KBM-7 (cell line): ENCODE data around the gene PIP5K1C.
"Not testable (repeated sequence)": the region's sequence is repeated elsewhere in the genome, so short reads cannot be mapped to it uniquely, and the experiment has no call there.

ENCODE experiments used
- DNase-seq: peaks from one replicate; pipeline ENCODE4 v3.0.0-alpha.2; 2015
- in situ Hi-C: fragments of 300-500 bp; cut with MboI; formaldehyde crosslinking; loops from 2 replicates; pipeline ENCODE4 v1.14.3; 2020; ENCODE audit warnings: low sequenced_read_pairs, low pct_unique_long_range_greater_than_20kb, mixed read lengths

Gene PIP5K1C

DNA sequence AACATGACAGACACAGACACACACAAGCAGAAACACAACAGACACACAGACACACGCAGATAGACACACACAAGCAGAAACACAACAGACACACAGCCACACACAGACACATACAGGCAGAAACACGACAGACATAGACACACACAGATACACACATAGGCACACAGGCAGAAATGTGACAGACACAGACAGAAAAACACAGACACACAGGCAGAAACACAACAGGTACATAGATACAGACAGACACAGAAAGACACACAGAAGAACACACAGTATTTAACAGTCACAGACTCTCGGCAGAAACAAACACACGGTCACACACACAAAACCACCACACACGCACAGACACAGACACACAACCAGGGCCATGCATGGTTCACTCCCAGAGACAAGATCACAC lies 94.5 kb downstream of the PIP5K1C start:
- in situ Hi-C loops: no loop called here
- peak; percentile 14 for DNase-seq

- no peak for DNase-seq
- in situ Hi-C loops: no loop called here
Observed at GRCh38 chr19:3605361-3605760, 94.9 kb downstream of the PIP5K1C start.

GRCh38 chr19:3604987-3605343 lies 95.3 kb downstream of the PIP5K1C start:
- peak; percentile 69 for DNase-seq
- in situ Hi-C loops: no loop called here

- in situ Hi-C loops: no loop called here
- DNase-seq: no peak
Observed at GRCh38 chr19:3604227-3604986, 95.9 kb downstream of the PIP5K1C start.

DNA sequence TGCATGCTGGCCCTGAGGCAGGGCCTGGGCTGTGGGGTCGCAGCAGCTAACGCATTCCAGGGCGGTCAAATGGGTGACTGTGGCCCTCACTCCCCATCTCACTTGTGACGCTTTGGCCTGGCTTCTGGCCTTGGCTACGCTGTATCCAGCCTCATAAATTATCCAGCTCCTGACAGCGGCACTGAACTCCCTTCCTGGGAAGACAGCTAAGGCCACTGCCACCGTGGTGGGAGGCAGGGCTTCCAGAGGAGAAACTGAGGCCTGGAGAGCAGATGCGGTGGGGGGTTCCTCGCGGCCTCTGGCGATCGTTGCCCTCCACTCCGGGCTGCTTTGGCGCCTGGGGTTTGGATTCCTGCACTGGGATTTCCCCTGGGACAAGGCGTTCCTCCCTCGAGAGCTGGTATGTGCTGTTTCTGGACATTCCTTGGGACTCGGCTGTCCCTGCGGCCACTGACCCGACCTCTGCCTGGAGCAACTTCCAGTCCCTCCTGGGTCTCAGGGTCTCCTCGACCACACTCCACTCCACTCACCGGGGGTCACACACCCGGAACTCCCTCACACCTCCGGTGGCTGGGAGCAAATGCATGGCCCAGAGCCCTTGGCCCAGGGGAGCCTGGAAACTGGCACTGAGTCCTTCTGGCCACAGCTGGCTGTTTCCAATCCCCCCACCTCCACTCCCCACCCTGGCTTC lies 97.0 kb downstream of the PIP5K1C start:
- in situ Hi-C loops: no loop called here
- no peak for DNase-seq

DNA sequence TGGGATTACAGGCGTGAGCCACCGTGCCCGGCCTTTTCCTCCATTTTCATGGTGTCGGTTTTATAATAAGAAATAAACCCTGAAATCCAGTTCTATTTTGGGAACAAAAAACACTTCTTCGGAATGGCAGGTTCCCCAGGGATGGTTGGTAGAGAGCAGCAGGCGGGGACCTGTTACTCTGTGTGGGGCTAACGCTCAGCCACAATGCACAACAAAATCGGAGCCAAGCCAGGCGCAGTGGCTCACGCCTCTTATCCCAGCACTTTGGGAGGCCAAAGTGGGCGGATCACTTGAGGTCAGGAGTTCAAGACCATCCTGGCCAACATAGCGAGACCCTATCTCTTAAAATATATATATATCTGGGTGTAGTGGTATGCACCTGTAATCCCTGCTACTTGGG lies 99.2 kb downstream of the PIP5K1C start:
- DNase-seq: no peak
- in situ Hi-C loops: no loop called here

DNA sequence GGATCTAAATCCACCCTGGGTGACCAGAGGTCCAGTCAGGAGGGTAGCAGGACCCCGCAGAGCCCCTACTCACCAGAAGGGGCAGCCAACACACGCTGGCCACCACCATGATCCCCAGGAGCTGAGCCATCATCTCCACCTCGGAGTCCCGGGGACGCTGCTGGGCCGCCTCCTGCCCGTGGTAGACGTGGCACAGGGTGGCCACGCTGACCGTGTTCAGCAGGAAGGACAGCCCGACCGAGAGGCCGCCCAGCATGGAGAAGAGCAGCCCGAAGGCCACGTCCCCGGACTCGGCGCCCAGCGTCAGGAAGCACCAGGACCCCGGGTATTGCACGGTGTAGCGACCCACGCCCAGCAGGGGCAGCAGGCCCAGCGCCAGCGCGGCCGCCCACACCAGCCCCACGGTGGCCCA lies 100.5 kb downstream of the PIP5K1C start:
- no peak for DNase-seq
- in situ Hi-C loops: no loop called here

DNA sequence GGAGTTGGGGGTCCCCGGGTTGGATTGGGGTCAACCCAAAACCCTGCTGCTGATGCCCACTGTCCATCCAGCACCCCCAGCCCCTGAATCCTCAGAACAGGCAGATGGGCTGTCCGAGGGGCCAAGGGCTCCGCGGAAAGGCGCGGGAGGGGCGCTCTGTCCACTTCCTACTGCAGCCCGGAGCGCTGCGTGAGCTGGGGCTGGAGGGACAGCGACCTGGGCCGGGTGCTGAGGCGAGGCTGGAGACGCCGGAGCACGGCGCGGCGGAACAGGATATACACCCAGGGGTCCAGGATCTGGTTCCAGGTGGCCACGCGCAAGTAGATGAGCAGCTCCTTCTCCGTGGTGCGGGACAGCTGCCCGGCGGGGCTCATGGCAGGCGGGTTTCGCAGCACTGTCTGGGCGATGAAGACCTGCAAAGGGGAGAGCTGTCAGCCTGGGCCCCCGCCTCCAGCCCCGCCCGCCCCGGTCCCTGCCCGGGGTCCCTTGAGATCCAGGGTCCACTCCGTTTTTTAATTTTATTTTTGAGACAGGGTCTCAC lies 104.7 kb downstream of the PIP5K1C start:
- in situ Hi-C loops: no loop called here
- DNase-seq: no peak

DNA sequence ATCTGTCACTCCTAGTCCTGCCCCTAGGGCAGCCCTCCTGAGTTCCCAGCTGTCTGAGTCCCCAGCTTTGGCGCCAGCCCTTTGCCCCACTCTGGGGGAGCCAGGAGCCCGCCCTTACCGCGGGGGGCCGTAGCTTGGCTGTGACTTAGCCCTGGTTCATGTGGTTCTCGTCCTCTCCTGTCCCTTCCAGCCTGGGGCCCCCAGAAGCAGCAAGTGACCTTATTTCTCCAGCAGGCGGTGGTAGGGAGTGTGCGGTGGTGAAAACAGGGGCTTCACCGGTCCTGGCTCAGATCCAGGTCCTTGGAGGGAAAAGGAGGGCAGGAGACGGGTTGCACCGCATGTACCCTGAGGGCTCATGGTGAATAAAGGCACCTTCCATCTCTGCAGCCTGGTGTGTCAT lies 107.1 kb downstream of the PIP5K1C start:
- in situ Hi-C loops: no loop called here

DNA sequence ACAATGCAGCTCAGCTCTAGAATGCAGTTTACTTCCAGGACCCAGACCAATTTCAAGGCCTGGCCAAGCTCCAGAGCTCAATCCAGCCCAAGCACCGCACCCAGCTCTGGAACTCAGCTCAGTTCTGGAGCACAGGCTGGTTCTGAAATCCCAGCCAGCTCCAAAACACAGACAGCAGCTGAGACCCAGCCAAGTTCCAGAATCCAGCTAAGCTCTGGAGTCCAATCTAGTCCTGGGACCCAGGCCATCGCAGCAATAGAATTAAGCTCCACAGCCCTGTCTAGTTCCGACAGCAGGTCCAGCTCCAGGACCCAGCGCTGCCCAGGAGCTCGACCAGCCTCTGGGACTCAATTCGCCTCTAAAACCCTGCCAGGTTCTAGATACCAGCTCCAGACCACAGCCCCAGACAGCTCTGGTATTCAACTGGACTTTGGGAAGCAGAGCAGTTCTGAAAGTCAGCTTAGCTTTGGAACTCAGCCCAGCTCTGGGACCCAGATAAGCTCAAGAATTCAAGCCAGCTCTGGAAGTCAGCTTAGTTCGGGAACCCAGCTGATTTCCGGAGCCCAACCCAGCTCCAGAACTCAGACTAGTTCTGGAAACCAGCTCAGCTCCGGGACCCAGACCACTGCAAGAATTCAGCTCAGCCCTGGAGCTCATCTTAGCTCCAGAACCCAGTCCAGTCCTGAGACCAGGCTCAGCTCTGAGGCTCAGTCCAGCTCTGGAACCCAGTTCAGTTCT lies 108.2 kb downstream of the PIP5K1C start:
- DNase-seq: no peak
- in situ Hi-C loops: no loop called here

More for the DNA sequence above, 107.1 kb downstream of the PIP5K1C start:
- DNase-seq: no peak

DNA sequence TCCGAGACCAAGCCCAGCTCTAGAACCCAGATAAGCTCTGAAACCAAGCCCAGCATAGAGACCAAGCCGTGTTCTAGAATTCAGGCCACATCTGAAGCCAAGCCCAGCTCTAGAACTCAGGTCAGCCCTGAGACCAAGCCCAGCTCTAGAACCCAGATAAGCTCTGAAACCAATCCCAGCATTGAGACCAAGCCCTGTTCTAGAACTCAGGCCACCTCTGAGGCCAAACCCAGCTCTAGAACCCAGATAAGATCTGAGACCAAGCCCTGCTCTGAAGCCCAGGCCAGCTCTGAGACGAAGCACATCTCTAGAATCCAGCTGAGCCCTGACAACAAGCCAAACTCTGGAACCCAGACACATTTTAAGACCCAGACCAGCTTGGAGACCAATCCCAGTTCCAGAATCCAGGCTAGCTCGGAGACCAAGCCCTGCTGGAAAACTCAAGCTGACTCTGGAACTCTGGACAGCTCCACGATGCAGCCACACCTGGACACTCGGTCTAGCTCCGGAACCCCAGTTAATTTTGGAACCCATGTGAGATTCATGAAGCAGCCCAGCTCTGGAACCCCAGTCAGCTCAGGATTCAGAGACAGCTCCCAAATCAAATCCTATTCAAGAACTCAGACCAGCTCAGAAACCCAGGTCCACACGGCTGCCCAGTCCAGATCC lies 109.1 kb downstream of the PIP5K1C start:
- in situ Hi-C loops: no loop called here
- no peak for DNase-seq

DNA sequence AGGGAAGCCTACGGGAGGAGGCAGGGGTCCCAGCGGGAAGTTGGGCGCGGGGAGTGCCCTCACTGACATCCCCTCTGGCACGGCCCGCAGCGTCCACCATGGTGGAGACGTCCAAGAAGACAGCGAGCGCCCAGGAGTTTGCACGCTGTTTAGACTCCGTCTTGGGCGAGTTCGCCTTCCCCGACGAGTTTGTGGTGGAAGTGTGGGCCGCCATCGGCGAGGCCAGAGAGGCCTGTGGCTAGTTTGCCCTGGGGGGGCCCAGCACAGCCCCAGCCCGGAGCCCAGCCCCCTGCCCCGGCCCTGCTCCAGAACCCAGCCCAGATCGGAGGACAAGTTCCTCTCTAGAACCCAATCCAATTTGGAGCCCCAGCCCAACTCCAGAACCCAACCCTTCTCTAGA lies 110.3 kb downstream of the PIP5K1C start:
- in situ Hi-C loops: no loop called here
- DNase-seq: no peak

DNA sequence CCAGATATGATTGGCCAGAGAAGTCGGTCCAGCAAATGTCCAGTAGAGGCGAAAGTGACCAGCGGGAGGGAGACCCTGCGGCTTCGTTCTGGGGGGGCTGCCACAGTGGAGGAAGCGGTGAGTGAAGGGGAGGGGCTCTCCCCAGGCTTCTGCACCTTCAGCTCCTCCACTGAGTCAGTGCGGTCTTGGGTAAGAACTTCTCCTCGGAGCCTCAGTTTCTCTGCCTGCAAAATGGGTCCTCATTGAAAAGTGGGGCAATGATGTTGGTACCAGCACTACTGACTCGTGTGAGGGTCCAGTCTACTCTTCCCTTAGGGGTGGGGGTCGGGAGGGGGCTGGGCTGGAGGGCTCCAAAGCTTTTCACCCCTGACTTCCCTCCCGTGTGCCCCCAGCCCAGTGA lies 110.8 kb downstream of the PIP5K1C start:
- in situ Hi-C loops: no loop called here
- DNase-seq: no peak

DNA sequence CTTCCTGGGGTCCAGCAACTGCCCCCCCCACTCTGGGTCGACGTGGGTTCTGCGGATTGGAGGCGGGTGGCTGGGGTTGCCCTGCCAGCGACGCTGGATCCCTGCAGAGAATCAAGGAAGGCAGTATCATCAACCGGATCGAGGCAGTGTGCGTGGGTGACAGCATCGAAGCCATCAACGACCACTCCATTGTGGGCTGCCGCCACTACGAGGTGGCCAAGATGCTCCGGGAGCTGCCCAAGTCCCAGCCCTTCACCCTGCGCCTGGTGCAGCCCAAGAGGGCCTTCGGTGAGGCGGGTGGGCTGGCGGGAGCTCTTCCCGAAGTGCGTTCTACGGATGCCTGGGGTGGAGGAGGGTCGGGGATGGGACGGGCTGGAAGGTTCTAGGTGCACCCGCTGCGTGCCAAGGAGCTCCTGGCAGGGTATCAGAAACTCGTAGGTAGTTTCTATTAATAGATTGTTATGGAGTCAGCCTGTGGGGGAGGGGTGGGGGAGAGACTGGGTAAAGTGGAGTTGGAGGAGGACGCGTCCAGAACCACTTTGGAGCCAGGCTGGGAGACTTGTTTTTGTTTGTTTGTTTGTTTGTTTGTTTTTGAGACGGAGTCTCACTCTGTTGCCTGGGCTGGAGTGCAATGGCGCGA lies 113.4 kb downstream of the PIP5K1C start:
- in situ Hi-C loops: no loop called here
- DNase-seq: no peak

- DNase-seq: peak; percentile 74
- in situ Hi-C loops: no loop called here
Observed at GRCh38 chr19:3586127-3586626, 114.1 kb downstream of the PIP5K1C start.

DNA sequence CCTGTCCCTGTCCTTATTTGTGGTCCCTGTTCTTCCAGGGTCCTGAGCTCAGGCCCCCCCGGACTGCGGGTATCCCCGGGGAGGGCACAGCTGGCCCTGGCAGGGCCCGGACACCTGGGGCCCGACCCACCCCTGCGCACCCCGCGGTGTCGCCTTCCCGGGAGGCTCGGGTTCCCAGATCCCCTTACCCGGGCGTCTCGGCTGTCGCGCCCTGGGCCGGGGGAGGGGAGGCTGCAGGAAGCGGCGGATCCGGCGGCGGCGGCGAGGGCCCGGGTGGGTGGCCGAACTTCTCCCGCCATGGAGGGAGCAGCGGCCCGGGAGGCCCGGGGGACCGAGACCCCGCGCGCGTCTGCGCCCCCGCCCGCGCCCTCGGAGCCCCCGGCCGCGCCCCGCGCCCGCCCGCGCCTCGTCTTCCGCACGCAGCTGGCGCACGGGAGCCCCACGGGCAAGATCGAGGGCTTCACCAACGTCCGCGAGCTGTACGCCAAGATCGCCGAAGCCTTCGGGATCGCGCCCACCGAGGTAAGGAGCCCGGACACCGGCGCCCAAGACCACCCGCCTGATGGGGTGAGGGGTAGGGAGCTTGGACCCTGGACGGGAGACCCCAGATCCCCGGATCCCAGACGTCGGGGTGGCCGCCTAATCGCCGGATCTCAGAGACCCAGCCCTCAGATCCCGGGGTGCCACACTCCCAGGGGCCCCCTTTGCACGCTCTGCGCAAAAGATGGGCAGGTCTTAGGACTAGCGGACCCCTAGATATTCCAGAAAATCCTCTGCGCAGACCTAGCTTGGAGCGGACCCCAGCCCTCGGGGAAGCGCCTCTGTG lies 114.8 kb downstream of the PIP5K1C start, which contains the start of gene GIPC3:
Gene GIPC3 (plus strand): TSS at position 178 of the 826 bp plus-strand sequence. CDS start 120 bp downstream, at position 298.
- in situ Hi-C loops: no loop called here
- DNase-seq: peak; percentile 31

- in situ Hi-C loops, DNase-seq: not testable (repeated sequence)
Observed at GRCh38 chr19:3584036-3584802, 116.0 kb downstream of the PIP5K1C start.
